Stimulated activated naive CD4-positive, alpha-beta T cell treated with Interleukin-2 at 50 U/mL for 16 hours (primary cell): ENCODE measurements around the gene GH1.
"Not testable (repeated sequence)": the region's sequence is repeated elsewhere in the genome, so short reads cannot be mapped to it uniquely, and the experiment has no call there.

Experiments used
- DNase-seq: peaks from one replicate; lab custom pipeline; 2025; lab: John Stamatoyannopoulos, UW

The GH1 gene

DNA sequence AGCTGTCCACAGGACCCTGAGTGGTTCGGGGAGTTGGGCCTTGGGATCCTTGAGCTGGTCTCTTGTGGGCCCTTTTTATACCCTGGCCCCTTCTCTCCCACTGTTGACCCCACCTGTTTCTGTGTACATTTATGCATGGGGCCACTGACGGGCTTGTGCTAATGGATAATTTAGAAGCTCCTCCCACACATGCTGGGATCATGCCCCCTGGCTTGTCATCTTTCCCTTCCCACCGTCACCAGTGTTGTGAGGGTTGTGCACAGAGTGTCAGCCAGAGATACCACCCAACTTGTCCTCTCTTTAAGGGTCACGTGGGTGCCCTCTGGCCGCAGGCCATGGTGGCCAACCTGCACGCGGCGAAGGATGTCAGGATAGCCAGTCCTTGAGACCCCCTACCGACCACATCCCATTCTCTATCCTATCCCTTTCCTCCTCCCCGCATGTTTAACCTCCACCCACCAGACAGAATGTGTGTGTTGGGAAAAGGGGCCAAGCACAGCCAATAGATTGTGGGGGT is at the start of gene GH1:
GH1 (minus strand) TSS at position 51 of the 517 bp plus-strand sequence. CDS start 63 bp downstream, outside the sequence.
- DNase-seq, result not testable (repeated sequence)

DNA sequence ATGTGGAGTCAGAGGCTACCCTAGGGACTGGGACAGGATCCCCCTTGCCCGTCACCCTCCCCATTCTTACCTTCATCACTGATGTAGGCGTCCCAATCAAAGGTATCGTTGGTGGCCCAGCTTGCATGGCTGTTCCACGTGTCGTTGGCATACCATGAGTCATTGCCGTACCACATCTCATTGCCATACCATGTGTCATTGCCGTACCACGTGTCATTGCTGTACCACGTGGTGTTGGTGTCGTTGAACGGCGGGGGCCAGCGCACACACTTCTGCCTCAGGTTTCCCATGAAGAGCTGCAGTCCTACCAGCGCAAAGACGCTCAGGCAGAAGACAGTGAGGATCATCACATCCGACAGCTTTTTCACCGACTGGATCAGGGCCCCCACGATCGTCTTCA is 49.3 kb upstream of the GH1 start:
- DNase-seq, result peak; percentile 30

GRCh38 chr17:63966646-63967264 is 48.1 kb upstream of the GH1 start:
- peak; percentile 10 for DNase-seq

- DNase-seq, result no peak
Measured at GRCh38 chr17:63963123-63963522, 44.5 kb upstream of the GH1 start.

GRCh38 chr17:63962298-63962744 is 43.7 kb upstream of the GH1 start:
- no peak for DNase-seq

- DNase-seq, result peak; percentile 26
Measured at GRCh38 chr17:63961355-63962212, 42.9 kb upstream of the GH1 start.

DNA sequence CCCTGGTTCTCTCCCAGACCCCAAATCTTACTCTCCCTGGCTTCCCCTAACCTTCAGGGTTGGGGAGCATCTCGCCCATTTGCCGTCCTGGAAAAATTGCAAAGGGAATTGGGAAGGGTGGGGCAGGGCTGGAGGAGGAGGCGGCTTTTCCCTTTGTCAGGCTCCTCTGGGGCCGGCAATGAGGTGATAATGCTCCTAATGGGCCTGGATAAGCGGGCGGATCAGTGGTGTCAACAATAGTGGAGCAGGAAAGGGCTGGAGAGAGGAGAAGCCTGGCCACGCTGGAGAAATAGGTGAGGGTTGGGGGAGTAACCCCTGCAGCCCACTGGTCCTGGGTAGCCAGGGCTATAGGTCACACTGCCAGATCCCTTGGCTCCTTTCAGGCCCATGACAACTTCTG is 41.8 kb upstream of the GH1 start:
- DNase-seq, result no peak

DNA sequence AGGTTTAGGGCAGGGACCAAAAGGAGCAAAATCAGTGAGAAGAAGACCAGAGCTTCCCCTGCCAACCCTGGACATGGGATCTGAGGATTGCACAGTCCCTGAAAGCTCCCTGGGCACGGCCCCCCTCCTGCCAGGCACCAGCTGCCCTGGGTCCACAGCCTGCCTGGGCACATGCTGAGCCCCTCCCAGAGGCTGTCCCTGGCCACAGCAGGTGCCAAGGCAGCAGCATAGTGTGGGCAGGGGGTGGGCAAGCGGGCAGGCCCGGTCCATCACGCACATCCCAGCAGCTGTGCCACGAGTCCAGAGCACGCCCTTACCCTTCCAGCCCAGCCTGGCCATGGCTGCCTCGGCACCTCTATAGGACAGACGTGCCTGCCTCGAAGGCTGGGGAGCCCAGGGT is 41.4 kb upstream of the GH1 start:
- DNase-seq, result no peak

DNA sequence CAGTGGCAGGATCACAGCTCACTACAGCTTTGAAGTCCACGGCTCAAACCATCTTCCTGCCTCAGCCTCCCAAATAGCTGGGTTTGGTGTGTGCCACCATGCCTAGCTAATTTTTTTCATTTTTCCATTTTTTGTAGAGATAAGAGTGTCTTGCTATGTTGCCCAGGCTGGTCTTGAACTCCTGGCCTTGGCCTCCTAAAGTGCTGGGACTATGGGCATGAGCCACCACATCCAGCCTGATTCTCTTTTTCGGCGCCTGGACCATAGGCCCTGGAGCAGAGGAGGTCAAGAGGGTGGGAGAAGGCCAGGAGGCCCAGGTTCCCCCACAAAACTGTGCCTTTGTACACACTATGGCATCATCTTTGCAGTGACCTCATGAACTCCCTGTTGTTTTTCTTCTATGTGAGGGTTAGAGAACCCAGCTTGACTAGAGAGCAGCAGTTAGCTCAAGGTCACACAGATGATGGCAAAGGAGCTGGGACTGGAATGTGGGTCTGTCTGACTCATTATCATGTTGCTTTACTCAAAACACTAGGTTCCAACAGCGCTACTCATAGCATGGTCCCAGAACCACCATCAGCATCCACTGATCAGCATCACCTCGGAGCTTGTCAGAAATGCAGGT is 37.8 kb upstream of the GH1 start:
- DNase-seq, result no peak

DNA sequence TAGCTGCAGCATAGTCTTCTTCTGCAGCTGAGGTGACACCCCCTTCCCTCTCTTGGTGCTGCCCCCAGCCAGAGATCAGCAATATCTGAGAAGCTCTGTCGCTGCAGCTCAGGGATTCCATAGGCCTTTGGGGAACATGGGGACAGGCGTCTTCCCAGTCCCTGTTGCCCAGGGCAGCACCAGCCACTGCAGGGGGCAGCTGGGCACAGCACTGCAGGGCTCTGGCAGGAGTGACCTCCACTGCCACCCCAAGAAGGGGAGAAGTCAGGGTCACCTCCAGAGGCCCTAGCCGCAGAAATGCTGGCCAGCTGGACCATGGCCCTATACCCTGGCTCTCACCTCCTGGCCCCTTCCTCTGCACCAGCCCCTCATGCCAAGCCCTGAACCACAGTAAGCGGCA is 37.2 kb upstream of the GH1 start:
- no peak for DNase-seq

GRCh38 chr17:63955232-63955631 is 36.6 kb upstream of the GH1 start:
- no peak for DNase-seq

DNA sequence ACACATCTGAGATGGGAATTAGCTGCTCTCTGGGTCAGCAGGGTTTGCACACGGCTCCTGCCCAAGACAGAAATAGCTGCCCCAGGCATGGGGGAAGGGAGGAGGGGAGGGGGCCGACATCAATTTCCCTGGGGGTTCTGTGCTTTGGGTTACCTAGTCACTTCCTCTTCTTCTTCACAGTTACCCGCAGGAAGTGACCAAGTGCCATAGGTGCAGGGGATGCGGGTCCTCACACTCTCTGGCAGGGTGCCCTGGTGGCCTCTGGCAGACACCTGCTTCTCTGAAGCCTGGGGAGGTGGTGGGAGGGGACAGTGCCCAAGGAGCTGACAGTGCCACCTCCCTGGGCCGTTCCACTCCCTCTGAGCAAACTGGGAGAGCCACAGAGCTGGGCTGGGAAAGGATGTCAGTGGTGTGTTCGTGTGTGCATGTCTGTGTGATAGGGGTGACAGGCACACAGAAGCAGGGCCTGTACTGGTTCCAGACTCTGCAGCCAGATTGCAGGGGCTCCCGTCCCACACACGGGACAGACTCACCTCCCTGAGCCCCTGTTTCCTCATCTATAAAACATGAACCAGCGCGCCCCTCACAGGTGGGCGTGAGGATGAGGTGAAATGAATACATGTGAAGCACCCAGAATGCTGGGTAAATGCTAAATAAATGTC is 35.9 kb upstream of the GH1 start:
- no peak for DNase-seq

DNA sequence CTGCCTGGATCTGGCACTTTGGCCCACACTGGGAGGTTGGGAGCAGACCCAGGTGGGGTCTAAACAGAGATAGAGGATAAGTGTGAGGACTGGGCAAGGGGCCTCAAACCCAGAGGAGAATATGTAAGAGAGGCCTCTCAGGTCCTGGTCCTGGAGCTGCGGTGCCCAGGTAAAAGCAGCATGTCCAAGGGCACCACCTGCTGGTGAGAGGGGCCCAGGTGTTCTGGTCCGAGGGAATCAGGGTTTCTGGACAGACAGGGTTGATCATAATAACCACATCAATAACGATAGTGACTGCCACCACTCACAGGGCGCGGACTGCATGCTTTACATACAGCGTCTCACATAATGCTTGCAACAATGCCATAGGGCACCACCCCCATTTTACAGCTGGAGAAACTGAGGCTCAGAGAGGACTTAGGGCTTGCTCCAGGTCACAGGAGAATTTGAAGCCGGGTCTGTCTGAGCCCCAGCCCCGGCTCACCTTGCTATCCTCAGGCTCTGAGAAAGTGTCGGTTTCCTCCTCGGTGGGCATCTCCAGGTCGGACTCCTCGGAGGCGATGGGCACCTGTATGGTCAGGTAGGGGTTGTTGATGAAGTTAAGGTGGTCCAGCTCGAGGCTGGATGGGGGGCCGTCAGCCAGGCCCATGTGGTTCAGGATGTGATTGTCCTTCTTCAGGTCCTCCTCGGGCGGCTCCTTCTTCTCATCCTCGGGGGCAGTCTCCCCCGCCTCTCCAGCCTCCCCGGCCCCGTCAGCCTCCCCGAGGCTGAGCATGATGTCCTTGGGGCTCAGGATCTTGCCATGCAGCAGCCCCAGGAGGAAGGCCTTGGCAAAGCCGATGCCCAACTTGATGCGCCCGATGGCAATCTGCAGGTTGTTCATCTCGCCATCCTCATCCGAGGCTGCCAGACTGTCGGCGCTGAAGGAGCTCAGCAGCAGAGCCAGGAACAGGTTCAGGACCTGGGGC is 32.6 kb upstream of the GH1 start:
- DNase-seq, result peak; percentile 17

DNA sequence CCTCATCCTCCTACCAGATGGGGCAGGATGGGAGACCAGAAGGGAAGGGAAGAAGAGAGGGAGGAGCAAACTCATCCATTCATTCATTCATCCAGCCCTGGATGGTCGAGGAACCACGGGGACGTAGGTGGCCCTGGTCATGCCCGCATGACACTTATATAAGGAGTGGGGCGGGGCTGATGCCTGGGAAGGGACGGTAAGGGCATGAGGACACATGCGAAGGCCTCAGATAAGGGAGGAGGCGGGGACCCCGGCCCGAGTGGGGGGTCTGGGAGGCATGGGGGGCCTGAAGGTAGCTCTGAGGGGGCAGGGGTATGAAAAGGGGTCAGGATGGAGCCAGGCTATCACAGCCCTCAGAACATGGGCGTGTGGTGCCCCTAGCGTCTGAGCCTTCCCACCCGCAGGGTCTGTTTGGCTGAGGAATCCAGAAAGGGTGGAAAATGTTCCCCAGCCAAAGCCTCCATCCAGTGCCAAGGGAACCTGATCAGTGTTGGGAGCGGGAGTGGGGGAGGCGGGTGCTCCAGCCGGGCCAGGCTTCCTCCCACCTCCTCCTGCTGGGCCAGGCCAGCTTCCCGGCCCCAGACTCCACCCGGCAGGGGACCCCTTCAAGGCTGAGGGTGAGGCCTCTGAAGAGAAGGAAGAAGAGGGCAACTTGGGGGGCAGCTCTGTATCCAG is 31.1 kb upstream of the GH1 start:
- no peak for DNase-seq

DNA sequence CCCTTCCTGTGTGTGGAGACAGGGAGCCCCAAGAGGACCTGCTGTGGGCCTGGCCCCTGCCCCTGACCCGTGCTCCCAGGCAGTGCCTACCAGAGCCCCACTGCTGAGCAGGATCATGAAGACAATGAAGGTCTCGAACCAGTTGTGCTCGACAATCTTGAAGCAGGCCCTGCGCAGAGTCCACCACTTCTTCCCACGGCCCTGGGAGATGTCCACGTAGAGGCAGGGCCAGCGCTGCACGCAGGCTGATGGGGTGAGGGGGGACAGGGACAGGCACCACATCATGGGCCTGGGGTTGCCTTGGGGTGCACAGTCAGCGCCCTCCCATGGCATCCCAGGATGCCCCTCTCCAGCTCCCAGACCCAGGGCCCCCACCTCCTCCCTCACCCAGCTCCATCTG is 29.9 kb upstream of the GH1 start:
- no peak for DNase-seq

DNA sequence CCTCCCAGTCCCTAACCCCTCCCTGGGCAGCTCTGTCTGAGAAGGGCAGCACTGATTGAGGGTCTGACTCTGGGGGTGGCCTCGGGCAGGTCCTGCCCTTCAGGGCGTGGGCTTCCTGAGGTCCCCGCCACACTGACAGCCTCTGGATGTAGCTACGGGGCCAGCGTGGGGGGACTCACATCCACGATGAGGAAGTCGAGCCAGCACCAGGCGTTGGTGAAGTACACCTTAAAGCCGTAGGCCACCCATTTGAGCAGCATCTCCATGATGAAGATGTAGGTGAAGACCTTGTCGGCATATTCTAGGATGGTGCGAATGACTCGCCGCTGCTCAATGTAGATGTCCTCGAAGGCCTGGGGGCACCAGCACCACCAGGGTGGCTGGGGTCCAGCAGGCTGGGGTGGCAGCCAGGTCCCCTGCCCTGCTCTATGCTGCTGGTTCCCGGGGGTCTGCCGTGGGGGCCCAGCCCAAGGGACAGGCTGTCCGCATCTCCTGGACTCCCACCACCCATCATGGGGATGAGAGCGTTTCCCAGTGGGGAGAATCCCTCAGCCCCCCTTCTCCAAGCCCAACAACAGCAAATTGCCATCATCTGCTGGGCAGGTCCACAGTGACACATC is 29.2 kb upstream of the GH1 start:
- DNase-seq, result no peak

GRCh38 chr17:63946440-63947363 is 28.1 kb upstream of the GH1 start:
- peak; percentile 46 for DNase-seq

DNA sequence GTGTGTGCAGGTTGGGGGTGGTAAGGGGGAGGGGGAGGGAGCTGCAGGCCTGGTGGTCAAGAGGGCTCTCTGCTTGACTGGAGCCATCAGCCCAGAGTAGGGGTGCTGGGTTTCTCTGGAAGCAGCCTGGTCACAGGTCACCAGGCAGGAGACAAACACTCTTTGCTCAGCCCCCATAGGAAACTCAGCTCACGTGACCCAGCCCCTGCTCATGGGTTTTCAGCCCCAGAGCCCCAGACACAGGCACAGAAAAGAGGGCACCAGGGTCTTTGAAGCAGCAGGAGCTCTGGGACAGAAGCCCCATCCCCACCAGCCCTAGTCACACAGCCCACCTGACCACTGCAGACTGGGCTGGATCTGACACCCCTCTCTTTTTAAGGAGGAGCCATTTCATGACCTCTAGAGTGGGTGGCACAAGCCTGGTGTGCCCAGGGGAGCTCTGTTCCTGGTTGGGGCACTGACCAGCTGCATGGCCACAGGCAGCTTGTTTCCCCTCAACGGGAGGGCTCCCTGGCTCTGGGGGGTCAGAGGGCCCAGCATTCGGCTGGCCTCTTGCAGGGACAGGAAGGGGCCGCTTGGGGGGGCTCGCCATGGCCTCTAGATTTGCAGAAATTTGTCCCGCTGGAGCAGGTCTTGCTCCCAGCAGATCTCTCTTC is 27.3 kb upstream of the GH1 start:
- no peak for DNase-seq
